Activated CD8-positive, alpha-beta T cell treated with anti-CD3 and anti-CD28 coated beads, Interleukin-2, amount 10 ng/mL, durations not matched to agents 7 days and 5 days (primary cell): ENCODE data around the gene SMPX. TPM values are rescaled to one million over a fixed set of nuclear protein-coding genes. Genes with fewer than 3 reads are reported as not detected.
"Not testable (repeated sequence)": the region's sequence is repeated elsewhere in the genome, so short reads cannot be mapped to it uniquely, and the experiment has no call there.

Experiments
- ATAC-seq: fragments of 150-1000 bp; cut with Tn5 transposase; one replicate; pipeline ENCODE4 v1.10.0; 2021; ENCODE audit warnings: moderate library complexity
- CTCF ChIA-PET: fragments of 350-600 bp; sonication (Branson Sonifier 250); formaldehyde crosslinking; loops from one replicate; lab custom pipeline; 2021; ENCODE audit warnings: antibody characterized with exemption; lab: Charles Lee
- POLR2A ChIA-PET: fragments of 350-600 bp; sonication (Branson Sonifier 250); formaldehyde crosslinking; loops from one replicate; lab custom pipeline; 2021; ENCODE audit warnings: antibody characterized with exemption; lab: Charles Lee
- DNase-seq: peaks from one replicate; pipeline ENCODE4 v3.0.0-alpha.2; 2020
- H3K27ac Mint-ChIP-seq: one replicate; pipeline ENCODE4 v1.8.0; 2021; ENCODE audit warnings: mild to moderate bottlenecking, mixed read lengths
- H3K27me3 Mint-ChIP-seq: one replicate; pipeline ENCODE4 v1.8.0; 2021; ENCODE audit warnings: low read depth, mixed read lengths
- H3K36me3 Mint-ChIP-seq: one replicate; pipeline ENCODE4 v1.8.0; 2021; ENCODE audit warnings: low read depth, mixed read lengths
- H3K4me1 Mint-ChIP-seq: one replicate; pipeline ENCODE4 v1.8.0; 2021; ENCODE audit warnings: low read depth, mixed read lengths
- H3K4me3 Mint-ChIP-seq: one replicate; pipeline ENCODE4 v1.8.0; 2021; ENCODE audit warnings: mild to moderate bottlenecking, mixed read lengths
- H3K9me3 Mint-ChIP-seq: one replicate; pipeline ENCODE4 v1.8.0; 2022; ENCODE audit warnings: mixed read lengths; ENCODE audit not compliant: insufficient read depth
- total RNA-seq, 2 experiments: library from RNA; stranded (reverse); gene quantifications; one replicate each; pipeline ENCODE4 v1.2.3, GENCODE V29; 2021

Gene SMPX
- total RNA-seq, result not detected

- ChIA-PET CTCF (interaction anchor here (1.6 kb wide), 1 partner anchor 24 kb away, joined by 3 read pairs; no protein-coding TSS in a partner anchor), POLR2A (no interaction called here)
- no peak within 1 kb of the TSS for H3K27ac Mint-ChIP-seq
- no peaks in the 10 kb centered on the region for H3K9me3 Mint-ChIP-seq
- no peak for ATAC-seq
- peaks cover 5% of the 10 kb centered on the region for H3K4me1 Mint-ChIP-seq
- no peak within 1 kb of the TSS for H3K4me3 Mint-ChIP-seq
- DNase-seq, result no peak
- no peaks in the 10 kb centered on the region for H3K27me3 Mint-ChIP-seq
- H3K36me3 Mint-ChIP-seq, result no peaks in the 10 kb centered on the region
These were observed at the start of gene SMPX for GRCh38 chrX:21757960-21758359. TSS of gene SMPX (minus strand) at chrX:21758116. CDS start at chrX:21754290, 3,826 bp downstream.

- Mint-ChIP-seq H3K4me3 (no peak overlapping the region), H3K36me3 (no peaks in the 10 kb centered on the region), H3K27me3 (no peaks in the 10 kb centered on the region), H3K27ac (no peak overlapping the region), H3K4me1 (no peaks in the 10 kb centered on the region), H3K9me3 (no peaks in the 10 kb centered on the region)
- DNase-seq (no peak), ATAC-seq (no peak)
- ChIA-PET CTCF (no interaction called here), POLR2A (no interaction called here)
These were observed 48.8 kb upstream of the SMPX start for GRCh38 chrX:21806691-21807090.

- Mint-ChIP-seq H3K4me1 (no peaks in the 10 kb centered on the region), H3K9me3 (no peaks in the 10 kb centered on the region), H3K36me3 (no peaks in the 10 kb centered on the region), H3K27me3 (no peaks in the 10 kb centered on the region), H3K27ac (no peak overlapping the region), H3K4me3 (no peak overlapping the region)
- ATAC-seq, result no peak
- DNase-seq, result no peak
- POLR2A ChIA-PET, result no interaction called here
- CTCF ChIA-PET, result no interaction called here
These were observed 44.9 kb upstream of the SMPX start for GRCh38 chrX:21802839-21803238.

GRCh38 chrX:21802054-21802670 lies 44.2 kb upstream of the SMPX start:
- ATAC-seq, result no peak
- ChIA-PET POLR2A (no interaction called here), CTCF (no interaction called here)
- no peaks in the 10 kb centered on the region for H3K4me1 Mint-ChIP-seq
- H3K27me3 Mint-ChIP-seq, result no peaks in the 10 kb centered on the region
- H3K36me3 Mint-ChIP-seq, result no peaks in the 10 kb centered on the region
- no peak for DNase-seq
- H3K9me3 Mint-ChIP-seq, result no peaks in the 10 kb centered on the region
- no peak overlapping the region for H3K4me3 Mint-ChIP-seq
- H3K27ac Mint-ChIP-seq, result no peak overlapping the region

GRCh38 chrX:21800344-21800770 lies 42.4 kb upstream of the SMPX start:
- POLR2A ChIA-PET, result no interaction called here
- no peak for DNase-seq
- no peak for ATAC-seq
- Mint-ChIP-seq H3K27me3 (no peaks in the 10 kb centered on the region), H3K36me3 (no peaks in the 10 kb centered on the region), H3K9me3 (no peaks in the 10 kb centered on the region), H3K27ac (no peak overlapping the region), H3K4me1 (no peaks in the 10 kb centered on the region), H3K4me3 (no peak overlapping the region)
- CTCF ChIA-PET, result no interaction called here

- ChIA-PET CTCF (no interaction called here), POLR2A (no interaction called here)
- DNase-seq (no peak), ATAC-seq (no peak)
- H3K36me3 Mint-ChIP-seq, result no peaks in the 10 kb centered on the region
- no peaks in the 10 kb centered on the region for H3K4me1 Mint-ChIP-seq
- no peaks in the 10 kb centered on the region for H3K9me3 Mint-ChIP-seq
- H3K4me3 Mint-ChIP-seq, result no peak overlapping the region
- H3K27me3 Mint-ChIP-seq, result no peaks in the 10 kb centered on the region
- H3K27ac Mint-ChIP-seq, result no peak overlapping the region
These were observed 41.9 kb upstream of the SMPX start for GRCh38 chrX:21799767-21800166.

GRCh38 chrX:21798677-21799219 lies 40.8 kb upstream of the SMPX start:
- Mint-ChIP-seq H3K36me3 (no peaks in the 10 kb centered on the region), H3K4me3 (no peak overlapping the region), H3K9me3 (no peaks in the 10 kb centered on the region), H3K27me3 (no peaks in the 10 kb centered on the region), H3K27ac (no peak overlapping the region), H3K4me1 (no peaks in the 10 kb centered on the region)
- ChIA-PET POLR2A (interaction anchor here (0.5 kb wide), 1 partner anchor 25 kb away, joined by 3 read pairs; no protein-coding TSS in a partner anchor), CTCF (no interaction called here)
- no peak for DNase-seq
- no peak for ATAC-seq

- no peaks in the 10 kb centered on the region for H3K9me3 Mint-ChIP-seq
- ChIA-PET POLR2A (no interaction called here), CTCF (interaction anchor here (0.7 kb wide), 1 partner anchor 24 kb away, joined by 3 read pairs; the partner anchor contains the start of gene SMPX)
- DNase-seq (no peak), ATAC-seq (no peak)
- peaks cover 2% of the 10 kb centered on the region for H3K36me3 Mint-ChIP-seq
- H3K4me3 Mint-ChIP-seq, result no peak overlapping the region
- H3K27me3 Mint-ChIP-seq, result peaks cover 4% of the 10 kb centered on the region
- peaks cover 29% of the 10 kb centered on the region for H3K4me1 Mint-ChIP-seq
- no peak overlapping the region for H3K27ac Mint-ChIP-seq
These were observed 24.1 kb upstream of the SMPX start for GRCh38 chrX:21781976-21782375.

GRCh38 chrX:21781525-21781924 lies 23.6 kb upstream of the SMPX start:
- Mint-ChIP-seq H3K4me1 (peaks cover 29% of the 10 kb centered on the region), H3K9me3 (no peaks in the 10 kb centered on the region), H3K36me3 (peaks cover 2% of the 10 kb centered on the region), H3K4me3 (no peak overlapping the region), H3K27me3 (peaks cover 3% of the 10 kb centered on the region), H3K27ac (no peak overlapping the region)
- ChIA-PET CTCF (interaction anchor here (0.7 kb wide), 1 partner anchor 23 kb away, joined by 3 read pairs; the partner anchor contains the start of gene SMPX), POLR2A (no interaction called here)
- DNase-seq (no peak), ATAC-seq (no peak)

- H3K27ac Mint-ChIP-seq, result peak overlapping the region; percentile 40
- no peaks in the 10 kb centered on the region for H3K27me3 Mint-ChIP-seq
- H3K4me3 Mint-ChIP-seq, result no peak overlapping the region
- DNase-seq (no peak), ATAC-seq (no peak)
- H3K9me3 Mint-ChIP-seq, result no peaks in the 10 kb centered on the region
- POLR2A ChIA-PET, result no interaction called here
- H3K36me3 Mint-ChIP-seq, result peaks cover 11% of the 10 kb centered on the region
- H3K4me1 Mint-ChIP-seq, result peaks cover 39% of the 10 kb centered on the region
- CTCF ChIA-PET, result interaction anchor here (1.1 kb wide), 1 partner anchor 32 kb away, joined by 3 read pairs; no protein-coding TSS in a partner anchor
These were observed 21.2 kb upstream of the SMPX start for GRCh38 chrX:21779095-21779494.

- ChIA-PET POLR2A (no interaction called here), CTCF (interaction anchor here (1.1 kb wide), 1 partner anchor 32 kb away, joined by 3 read pairs; no protein-coding TSS in a partner anchor)
- no peak overlapping the region for H3K27ac Mint-ChIP-seq
- no peaks in the 10 kb centered on the region for H3K9me3 Mint-ChIP-seq
- ATAC-seq (no peak), DNase-seq (no peak)
- H3K36me3 Mint-ChIP-seq, result peaks cover 16% of the 10 kb centered on the region
- peaks cover 45% of the 10 kb centered on the region for H3K4me1 Mint-ChIP-seq
- H3K4me3 Mint-ChIP-seq, result no peak overlapping the region
- H3K27me3 Mint-ChIP-seq, result no peaks in the 10 kb centered on the region
These were observed 20.3 kb upstream of the SMPX start for GRCh38 chrX:21778236-21778635.

GRCh38 chrX:21775128-21775527 lies 17.2 kb upstream of the SMPX start:
- H3K4me1 Mint-ChIP-seq, result peaks cover 52% of the 10 kb centered on the region
- POLR2A ChIA-PET, H3K9me3 Mint-ChIP-seq, H3K27me3 Mint-ChIP-seq, DNase-seq, ATAC-seq, CTCF ChIA-PET, H3K27ac Mint-ChIP-seq, H3K4me3 Mint-ChIP-seq: not testable (repeated sequence)
- H3K36me3 Mint-ChIP-seq, result peaks cover 25% of the 10 kb centered on the region
